Pons (tissue), 1 donor: ENCODE data around the gene KAZN.
A peak's percentile ranks its signal among the peaks of the same experiment; 100 is the strongest.

Experiments used
- DNase-seq: peaks from one replicate; pipeline ENCODE4 v3.0.0-alpha.2; 2016; ENCODE audit warnings: low spot score

Gene KAZN

DNA sequence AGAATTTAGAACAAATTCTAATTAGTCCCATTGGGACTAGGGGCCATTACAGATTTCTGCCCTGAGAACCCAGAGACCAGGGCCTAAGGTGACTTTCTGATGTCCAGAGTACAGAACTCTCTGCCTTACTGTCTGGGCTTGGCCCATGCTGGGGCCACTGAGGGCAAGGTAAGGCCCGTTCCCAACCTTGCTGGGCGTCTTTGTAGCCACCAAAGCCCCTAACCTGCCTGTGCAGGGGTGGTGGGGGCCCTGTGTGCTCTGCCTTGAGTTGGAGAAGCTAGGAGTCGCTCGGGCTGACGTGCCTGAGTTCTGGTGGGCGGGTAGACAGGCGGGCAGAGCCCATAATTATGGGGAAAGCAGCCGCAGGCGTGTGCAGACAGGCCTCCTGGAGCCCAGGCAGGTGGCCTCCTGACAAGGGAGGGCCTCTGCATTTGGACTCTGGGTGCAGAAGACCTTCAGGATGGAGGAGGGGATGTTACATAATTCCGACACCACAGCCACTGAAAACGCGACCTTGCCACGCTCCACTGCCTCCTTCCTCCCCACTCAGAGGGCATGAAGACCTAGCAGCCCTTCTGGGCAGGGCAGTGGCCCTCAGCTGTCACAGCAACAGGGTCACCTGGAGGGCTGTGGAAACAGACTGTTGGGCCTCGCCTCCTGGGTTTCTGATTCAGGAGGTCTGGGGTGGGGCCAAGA is 315.1 kb downstream of the KAZN start:
- no peak for DNase-seq

DNA sequence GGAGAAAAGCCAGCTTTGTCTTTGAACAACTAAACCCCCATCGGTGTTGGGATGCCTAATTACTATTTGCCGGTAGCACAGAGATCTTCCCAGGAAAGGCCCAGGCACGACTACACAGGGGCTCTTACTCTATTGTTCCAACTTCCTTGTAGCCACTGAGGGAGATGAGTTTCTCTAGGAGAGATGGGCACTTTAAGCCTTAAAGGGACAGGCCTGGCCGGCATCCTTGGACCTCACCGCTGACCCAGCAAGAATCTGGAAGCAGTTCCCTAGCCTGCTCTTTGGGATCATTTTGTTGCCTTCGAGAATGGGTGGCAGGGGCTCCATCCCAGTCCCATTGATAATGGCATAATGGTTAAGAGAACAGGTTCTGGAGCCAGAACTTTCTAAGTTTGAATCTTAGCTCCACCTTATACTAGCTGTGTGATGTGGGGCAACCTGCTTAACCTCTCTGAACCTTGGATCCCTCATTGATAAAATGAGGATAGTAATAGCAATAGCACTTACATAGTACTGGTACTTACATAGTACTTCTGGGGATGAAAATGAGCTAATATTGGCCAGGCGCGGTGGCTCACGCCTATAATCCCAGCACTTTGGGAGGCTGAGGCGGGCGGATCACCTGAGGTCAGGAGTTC is 316.0 kb downstream of the KAZN start:
- DNase-seq, result no peak

GRCh38 chr1:14915356-14916054 is 317.0 kb downstream of the KAZN start:
- DNase-seq, result no peak

DNA sequence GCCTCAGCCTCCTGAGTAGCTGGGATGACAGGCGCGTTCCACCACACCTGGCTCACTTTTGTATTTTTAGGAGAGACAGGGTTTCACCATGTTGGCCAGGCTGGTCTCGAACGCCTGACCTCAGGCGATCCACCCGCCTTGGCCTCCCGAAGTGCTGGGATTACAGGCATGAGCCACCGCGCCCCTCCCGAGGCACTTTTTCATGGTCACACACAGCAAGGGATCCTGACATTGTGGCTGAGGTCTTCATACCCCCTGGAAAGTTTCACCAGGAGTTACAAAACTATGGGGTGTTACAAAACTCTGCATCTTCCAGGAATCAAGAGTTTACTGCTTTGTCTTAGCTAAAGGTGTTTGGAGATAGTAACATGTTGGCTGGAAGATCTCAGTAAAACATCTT is 320.8 kb downstream of the KAZN start:
- DNase-seq, result no peak

GRCh38 chr1:14919751-14920150 is 321.3 kb downstream of the KAZN start:
- no peak for DNase-seq

GRCh38 chr1:14921057-14921456 is 322.6 kb downstream of the KAZN start:
- no peak for DNase-seq

DNA sequence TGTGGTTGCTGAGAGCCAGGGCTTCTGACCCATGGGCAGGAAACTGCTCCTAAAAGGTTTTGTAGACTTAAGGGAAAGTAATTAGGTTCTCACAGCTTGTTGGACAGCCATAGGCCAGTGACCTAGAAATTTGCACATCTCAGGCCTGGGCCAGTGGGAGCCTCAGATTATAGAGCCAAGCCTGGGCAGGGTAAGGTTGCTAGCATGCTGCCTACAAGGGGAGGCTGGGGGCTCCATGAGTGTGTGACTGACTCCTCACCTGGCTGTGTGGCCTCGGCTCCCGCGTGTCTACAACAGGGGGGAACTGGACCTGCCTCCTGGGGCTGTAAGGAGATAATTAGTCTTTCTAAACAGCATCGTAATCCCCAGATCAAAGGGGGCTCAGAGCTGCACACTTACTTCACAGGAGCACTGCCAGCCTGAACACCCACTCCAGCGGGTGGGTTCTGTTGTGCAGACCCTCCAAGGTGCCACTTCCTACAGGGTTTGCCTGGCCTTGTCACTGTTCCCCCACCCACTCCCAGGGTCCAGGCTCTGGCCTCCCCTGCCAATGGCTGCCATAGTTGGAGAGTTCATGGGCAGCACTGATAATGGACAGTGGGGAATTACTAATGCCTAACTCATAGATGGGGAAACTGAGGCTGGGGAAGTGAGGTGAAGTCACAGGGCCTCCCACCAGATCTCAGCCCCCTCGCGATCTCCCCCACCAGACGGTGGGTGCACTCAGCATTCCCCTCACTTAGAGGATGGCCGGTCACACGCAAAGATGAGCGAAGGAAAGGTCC is 324.6 kb downstream of the KAZN start:
- DNase-seq, result no peak

DNA sequence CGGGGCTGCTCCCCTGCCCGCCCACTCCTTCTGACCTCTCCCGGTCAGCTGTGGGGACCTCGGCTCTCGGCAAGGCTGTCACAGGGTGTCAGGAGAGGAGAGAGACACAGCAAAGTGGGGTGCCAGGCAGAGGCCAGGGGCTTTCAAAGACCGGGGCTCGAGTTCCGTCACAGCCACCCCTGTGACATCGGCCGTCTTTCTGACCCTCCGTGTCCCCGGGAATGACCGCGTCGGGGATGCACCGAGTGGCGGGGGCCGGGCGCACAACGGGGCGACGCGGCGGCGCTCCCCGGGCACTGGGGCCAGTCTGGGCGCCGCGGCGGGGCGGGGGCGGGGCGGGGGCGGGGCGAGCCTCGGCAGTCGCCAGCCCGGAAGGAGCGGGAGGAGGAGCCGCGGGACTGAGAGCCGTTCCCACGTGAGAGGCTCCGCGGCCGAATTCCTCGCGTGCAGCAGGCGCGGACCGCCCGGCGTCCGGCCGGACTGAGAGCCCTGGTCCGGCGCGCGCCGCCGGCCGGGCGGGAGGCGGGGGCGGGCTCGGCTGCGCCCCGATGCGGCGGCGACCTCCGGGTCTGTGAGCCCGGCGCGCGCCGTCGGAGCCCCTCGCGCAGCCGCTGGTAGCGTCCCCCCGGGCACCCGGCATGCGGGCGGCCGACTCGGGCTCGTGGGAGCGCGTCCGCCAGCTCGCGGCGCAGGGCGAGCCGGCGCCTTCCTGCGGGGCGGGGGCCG is 325.4 kb downstream of the KAZN start:
- no peak for DNase-seq

- DNase-seq, result no peak
These were observed 326.2 kb downstream of the KAZN start for GRCh38 chr1:14924455-14925331.

DNA sequence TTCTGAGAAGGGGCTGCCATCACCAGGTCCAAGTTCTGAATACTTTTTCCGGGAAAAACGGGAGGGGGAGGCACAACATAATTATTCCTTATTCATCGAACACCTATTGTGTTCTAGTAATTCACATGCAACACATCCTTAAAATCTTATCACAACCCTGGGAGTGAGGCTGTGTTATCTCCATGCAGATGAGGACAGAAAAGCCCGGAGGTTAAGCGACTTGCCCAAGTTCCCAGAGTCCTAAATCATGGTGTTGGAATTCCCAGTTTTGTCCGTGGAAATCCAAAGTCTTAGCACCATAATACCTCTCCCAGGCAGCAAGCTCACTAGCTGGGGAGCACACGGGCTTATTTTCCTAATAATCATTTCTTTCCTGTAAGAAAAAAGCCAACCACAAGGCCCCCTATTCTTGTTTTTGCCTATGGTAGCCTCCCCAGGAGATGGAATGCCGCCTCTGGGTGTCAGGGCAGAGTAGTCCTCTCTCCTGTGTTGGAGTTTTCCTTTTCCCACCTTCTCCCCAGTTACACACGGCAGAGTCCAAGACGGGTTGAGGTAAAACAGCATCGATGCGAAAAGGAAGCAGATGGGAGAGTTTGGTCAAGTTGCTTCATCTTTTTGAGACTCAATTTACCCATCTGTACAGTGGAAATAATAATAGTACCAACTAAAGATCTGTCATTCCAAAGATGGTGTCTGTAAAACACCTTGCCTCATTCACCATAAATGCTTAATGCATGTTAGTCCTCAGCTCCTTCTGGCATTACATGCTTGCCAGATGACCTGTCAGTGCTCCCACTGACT is 327.1 kb downstream of the KAZN start:
- DNase-seq, result no peak

DNA sequence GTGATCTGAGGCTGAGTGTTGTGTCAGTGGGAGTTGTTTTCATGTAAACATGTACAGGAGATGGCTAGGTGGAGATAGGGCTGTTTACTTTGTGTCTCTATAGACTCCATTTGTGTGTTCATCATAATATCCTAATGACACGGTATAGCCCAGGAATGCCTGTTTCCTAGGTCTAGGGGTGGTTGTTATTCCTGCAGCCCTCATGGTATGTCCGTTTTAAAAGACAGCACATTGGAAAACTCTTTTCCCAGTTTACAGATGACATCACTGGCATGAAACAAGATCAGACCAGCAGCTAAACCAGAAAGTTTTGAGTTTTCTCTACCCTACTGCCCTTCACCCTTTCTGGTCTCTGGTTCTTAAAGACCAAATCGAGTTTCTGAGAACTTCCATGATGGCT is 327.7 kb downstream of the KAZN start:
- no peak for DNase-seq

- DNase-seq, result no peak
These were observed 328.5 kb downstream of the KAZN start for GRCh38 chr1:14926818-14927575.

DNA sequence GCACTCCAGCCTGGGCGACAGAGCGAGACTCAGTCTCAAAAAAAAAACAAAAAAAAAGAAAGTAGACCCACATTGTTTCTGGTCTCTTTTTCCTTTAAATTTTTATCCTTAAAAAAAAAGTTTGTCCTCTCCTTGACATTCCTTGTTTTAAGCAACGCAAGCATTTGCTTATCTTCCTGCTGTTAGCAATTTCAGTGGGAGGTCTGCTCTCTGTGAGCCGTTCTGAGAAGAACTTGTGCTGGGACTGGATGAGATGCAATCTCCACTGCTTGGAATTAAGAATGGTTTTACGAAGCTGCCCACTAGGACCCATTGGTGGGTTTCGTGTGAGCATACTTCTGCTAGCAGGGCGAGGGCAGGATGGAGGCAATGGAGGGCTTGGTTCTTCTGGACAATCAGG is 329.9 kb downstream of the KAZN start:
- no peak for DNase-seq

DNA sequence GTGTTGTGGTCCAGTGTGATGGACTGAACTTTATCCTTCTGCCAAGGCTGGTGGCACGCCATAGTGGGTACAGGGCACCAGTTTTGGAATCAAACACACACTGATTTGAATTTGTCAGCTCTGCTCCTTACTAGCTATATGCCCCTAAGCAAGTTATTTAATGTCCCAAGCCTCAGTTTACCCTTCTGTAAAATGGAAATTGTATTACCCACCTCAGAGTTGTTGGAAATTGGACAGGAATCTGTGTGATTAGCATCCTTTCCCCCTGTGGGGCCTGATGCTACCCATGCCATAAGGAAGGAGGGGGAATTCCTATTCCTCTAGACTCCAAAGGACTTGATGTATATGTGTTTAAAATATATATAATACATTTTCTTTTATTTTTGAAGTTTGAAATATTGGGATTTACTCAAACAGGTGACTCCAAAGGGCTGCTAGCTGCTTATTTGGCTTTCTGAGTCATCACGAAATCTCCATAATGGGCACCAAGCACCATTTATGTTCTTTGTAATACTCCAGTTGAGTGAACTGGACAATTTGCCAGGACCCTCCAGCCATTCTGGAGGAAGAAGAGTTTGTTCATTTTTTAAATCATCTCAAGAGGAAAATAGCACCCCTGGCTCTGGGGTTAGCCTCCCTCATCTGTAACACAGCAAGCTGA is 330.5 kb downstream of the KAZN start:
- no peak for DNase-seq

DNA sequence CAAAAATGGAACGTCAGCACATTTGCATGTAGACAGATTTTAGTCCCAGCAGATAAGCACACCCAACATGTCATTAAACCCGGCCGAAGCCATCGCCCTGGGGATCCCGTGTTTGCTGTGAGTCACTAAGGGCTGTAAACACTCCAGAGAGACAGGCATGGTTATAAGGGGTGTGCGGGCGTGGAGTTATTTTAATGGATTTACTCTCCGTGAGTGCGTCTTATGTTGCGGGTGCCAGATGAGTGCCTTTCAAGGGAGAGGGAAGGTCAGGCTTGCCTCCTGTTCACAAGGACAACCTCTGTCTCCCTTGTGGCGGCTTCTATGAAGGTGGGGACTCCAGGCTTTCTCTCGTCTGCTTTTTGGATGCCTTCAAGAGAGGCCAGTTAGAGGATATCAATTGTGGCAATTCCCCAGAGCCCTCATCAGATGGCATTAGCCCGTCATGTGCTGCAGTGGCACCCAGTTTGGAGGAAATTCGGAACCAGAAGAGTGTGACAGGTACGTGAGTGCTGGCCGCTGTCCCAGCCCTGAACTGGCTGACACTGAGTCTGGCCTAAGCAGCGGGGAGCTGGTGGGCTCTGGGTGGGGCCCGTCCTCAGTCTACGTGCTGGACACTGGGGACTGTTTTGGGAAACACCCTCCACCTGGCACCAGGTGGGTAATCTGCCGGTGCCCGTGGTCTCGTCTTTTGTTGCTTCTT is 331.2 kb downstream of the KAZN start:
- DNase-seq, result peak; percentile 58

DNA sequence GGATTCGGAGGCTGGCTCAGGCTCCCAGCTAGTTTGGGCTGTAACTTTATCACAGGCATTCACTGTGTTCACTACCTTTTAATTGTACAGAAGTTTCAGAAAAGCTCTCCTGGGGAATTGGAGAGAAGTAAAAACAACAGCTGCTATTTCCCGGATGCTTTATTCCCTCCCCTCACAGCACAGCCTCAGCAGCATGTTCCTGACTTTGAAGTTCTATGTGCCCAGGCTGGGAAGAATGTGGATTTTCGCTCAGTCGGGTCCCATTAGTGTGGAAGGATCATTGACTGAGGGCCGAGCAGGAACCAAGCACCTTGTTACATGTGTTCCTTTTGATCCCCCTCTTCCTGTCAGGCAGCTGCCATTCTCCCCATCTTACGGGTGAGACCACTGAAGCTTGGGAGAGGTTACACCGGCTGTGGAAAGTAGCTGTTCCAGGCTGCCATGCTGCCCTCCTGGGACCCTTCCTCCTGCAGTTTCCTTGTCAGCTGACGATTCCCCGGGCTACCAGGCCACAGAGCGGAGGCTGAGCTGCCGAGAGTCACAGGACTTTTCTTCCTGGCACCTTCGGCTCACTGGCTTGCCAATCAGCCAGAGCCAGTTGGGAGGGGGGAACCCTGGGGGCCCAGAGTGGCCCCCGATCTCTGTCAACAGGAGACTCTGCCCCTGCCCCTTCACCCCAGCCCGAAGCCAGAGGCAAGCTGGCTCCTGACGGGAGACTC is 331.9 kb downstream of the KAZN start:
- no peak for DNase-seq

DNA sequence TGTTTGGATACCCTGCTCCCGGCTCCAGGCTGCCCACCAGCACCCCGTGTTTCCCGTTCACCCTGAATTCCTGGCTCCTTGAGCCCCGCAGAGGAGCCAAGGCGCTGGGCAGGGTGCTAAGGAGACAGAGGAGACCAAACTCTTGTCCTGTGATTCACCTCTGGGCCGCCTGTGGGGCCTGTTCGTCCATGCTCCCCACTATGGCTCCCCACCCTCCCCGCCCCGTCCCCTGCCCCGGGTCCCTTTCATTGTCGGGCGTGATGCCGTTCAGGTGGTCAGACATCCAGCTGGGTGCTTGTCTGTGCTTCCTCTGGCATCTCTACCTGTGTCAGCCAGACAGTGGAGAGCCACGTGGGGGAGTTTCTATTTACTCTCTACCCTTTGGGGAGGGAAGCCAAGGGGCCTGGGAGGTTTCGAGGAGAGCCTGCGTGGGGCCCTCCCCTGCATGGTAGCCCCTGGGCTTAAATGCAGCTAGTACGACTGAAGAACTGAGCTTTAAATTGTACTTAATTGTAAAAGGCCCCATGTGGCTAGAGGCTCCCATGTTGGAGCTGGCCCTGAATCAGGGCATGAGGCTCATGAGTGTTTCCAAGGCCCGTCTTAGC is 333.7 kb downstream of the KAZN start:
- DNase-seq, result no peak
